ENCODE results near the gene TPRX1. TPM values are rescaled to one million over a fixed set of nuclear protein-coding genes. Genes with fewer than 3 reads are reported as not detected.

Gene TPRX1
- total RNA-seq, 1 donor from 2014 or later: not detected

DNA sequence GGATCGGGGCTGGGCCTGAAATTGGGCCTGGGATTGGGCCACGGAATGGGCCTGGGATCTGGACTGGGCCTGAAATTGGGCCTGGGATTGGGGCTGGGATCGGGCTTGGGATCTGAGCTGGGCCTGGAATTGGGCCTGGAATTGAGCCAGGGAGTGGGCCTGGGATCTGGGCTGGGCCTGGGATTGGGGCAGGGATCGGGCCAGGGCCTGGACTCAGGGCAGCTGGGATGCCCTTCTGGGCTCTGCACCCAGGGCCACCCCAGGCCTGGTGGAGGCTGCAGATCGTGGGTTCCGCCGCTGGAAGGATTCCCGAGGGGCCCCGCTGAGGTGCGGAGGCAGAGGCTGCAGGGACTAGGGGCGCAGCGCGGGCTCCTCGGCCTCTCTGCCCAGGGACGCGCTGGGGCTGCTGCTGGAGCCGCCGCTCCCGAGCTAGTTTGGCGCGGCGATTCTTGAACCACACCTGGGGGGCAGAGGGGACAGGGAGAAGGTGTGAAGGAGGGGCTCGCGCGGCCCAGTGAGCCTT, 1.8 kb downstream of the TPRX1 start:
- no peaks in the 10 kb centered on the region for H3K9me3 ChIP-seq
- TF ChIP-seq POLR2AphosphoS5 (IDR thresholded peaks at IDR 0.05; ENCODE audit: insufficient read depth in 1 of 2, low read depth in 1 of 2): no peak
- TF ChIP-seq, protein P1, sequence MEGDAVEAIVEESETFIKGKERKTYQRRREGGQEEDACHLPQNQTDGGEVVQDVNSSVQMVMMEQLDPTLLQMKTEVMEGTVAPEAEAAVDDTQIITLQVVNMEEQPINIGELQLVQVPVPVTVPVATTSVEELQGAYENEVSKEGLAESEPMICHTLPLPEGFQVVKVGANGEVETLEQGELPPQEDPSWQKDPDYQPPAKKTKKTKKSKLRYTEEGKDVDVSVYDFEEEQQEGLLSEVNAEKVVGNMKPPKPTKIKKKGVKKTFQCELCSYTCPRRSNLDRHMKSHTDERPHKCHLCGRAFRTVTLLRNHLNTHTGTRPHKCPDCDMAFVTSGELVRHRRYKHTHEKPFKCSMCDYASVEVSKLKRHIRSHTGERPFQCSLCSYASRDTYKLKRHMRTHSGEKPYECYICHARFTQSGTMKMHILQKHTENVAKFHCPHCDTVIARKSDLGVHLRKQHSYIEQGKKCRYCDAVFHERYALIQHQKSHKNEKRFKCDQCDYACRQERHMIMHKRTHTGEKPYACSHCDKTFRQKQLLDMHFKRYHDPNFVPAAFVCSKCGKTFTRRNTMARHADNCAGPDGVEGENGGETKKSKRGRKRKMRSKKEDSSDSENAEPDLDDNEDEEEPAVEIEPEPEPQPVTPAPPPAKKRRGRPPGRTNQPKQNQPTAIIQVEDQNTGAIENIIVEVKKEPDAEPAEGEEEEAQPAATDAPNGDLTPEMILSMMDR (IDR thresholded peaks at IDR 0.05): no peak
- TF ChIP-seq POLR2A (IDR thresholded peaks at IDR 0.05): no peak
- DNase-seq (ENCODE audit: extremely low spot score in 2 of 2): no peak
- H3K36me3 ChIP-seq: no peaks in the 10 kb centered on the region
- H3K27ac ChIP-seq: no peak overlapping the region
- no peaks in the 10 kb centered on the region for H3K27me3 ChIP-seq
- intact Hi-C loops (cut with DNase I): no loop called here
- no peaks in the 10 kb centered on the region for H3K4me1 ChIP-seq
- no peak overlapping the region for H3K4me3 ChIP-seq

DNA sequence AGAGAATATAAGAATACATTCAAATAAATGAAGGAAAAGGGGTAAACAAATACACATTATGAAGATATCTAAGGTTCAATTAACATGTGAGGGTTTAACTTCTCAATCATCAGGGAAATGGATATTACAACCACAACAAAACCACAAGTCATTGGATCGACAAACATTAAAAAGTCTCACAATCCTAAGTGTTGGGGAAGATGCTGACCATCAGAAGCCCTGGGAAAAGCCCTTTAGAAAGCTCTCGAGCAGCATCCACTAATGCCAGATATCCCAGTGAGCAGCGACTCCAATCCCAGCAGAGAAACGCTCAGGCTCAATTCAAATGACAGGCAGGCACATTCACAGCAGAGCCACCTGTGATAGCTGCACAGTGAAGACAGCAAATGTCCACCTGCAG, 3.1 kb downstream of the TPRX1 start:
- no peaks in the 10 kb centered on the region for H3K27me3 ChIP-seq
- TF ChIP-seq, protein P1 (IDR thresholded peaks at IDR 0.05): no peak
- no peak for TF ChIP-seq POLR2AphosphoS5 (IDR thresholded peaks at IDR 0.05; ENCODE audit: insufficient read depth in 1 of 2, low read depth in 1 of 2)
- TF ChIP-seq POLR2A (IDR thresholded peaks at IDR 0.05): no peak
- no peaks in the 10 kb centered on the region for H3K36me3 ChIP-seq
- no peaks in the 10 kb centered on the region for H3K4me1 ChIP-seq
- H3K27ac ChIP-seq: no peak overlapping the region
- intact Hi-C loops (cut with DNase I): no loop called here
- no peak overlapping the region for H3K4me3 ChIP-seq
- no peak for DNase-seq (ENCODE audit: extremely low spot score in 2 of 2)
- no peaks in the 10 kb centered on the region for H3K9me3 ChIP-seq

DNA sequence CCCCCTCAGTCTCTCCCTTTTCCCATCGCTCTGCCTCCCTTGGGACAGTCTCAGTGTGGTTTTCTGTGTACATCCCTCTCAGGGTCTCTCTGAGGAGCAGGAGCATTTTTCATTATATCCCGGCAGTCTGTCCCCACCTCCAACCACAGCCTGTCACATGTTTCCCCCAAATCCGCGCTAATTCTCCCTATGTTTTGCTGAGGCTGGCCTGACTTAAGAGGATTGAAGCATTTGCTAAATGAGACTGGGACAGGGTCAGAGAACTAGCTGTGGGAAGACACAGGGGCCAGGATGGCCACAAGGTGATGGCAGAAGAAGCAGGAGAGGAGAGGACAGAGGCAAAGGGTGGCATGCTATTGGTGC, 5.5 kb downstream of the TPRX1 start:
- Histone ChIP-seq H3K9me3 (no peaks in the 10 kb centered on the region), H3K27me3 (no peaks in the 10 kb centered on the region), H3K27ac (no peak overlapping the region), H3K4me3 (no peak overlapping the region), H3K36me3 (no peaks in the 10 kb centered on the region), H3K4me1 (no peaks in the 10 kb centered on the region)
- TF ChIP-seq POLR2A (IDR thresholded peaks at IDR 0.05) (no peak), POLR2AphosphoS5 (IDR thresholded peaks at IDR 0.05; ENCODE audit: insufficient read depth in 1 of 2, low read depth in 1 of 2) (no peak)
- TF ChIP-seq, protein P1 (IDR thresholded peaks at IDR 0.05): no peak
- no peak for DNase-seq (ENCODE audit: extremely low spot score in 2 of 2)
- intact Hi-C loops (cut with DNase I): no loop called here

DNA sequence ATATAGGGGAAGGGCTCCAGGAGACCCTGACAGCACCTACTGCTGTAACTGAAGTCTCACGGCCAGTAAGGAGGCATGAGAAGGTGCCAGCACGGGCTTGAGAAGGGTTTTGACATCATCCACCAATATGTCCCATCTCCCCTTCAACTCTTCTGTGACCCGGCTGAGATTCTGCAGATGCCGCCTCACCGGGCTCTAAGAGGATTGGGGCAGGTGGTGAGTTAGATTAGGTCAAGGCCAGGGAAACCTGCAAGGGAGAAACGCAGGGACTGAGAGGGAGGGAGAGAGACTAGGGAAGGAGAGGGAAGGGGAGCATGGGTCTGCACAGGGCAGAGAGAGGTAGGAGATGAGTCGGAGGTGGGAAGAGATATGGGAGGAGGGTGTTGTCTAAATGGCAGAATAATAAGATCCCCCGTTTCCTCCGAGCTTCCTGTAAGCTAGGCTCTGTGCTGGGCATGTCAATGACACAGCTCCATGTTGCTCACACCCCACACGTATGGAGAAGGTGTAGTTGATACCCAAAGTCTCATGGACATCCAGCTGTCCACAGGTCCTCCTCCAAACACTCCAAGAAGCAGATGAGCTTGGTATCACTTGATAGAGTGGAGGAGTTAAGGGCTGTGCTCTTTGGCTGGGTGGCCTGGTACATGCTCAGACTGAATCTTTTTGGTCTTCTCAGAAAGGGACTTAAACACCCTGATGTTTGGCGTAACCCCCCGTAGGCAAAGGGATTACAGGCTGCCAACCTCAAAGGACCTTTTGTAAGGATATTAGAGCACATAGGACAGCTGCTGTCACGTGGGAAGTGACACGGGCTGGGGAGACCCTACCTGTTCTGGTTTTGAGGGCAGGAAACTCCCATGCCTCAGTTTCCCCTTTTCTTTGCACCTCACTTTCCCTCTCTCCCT, 6.1 kb downstream of the TPRX1 start:
- TF ChIP-seq POLR2A (IDR thresholded peaks at IDR 0.05): no peak
- no peak for TF ChIP-seq POLR2AphosphoS5 (IDR thresholded peaks at IDR 0.05; ENCODE audit: insufficient read depth in 1 of 2, low read depth in 1 of 2)
- TF ChIP-seq, protein P1 (IDR thresholded peaks at IDR 0.05): no peak
- no peaks in the 10 kb centered on the region for H3K9me3 ChIP-seq
- H3K4me1 ChIP-seq: no peaks in the 10 kb centered on the region
- H3K27ac ChIP-seq: no peak overlapping the region
- intact Hi-C loops (cut with DNase I): no loop called here
- no peaks in the 10 kb centered on the region for H3K36me3 ChIP-seq
- H3K27me3 ChIP-seq: no peaks in the 10 kb centered on the region
- H3K4me3 ChIP-seq: no peak overlapping the region
- DNase-seq (ENCODE audit: extremely low spot score in 2 of 2): no peak

DNA sequence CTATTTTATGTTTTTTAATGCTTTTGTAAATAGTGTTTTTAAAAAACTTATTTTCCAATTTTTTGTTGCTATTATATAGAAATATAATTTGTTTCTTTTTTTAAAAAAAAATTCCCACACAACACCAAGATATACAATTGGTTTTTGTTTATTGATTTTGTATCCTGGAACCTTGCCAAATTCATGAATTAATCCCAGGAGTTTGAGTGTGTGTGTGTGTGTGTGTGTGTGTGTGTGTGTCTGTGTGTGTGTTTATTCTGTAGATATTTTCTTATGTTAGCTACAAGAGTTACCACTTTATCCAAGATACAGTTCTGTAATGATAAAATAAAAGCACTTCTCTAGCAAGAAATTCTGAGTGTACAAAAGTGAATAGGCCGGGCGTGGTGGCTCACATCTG, 7.6 kb downstream of the TPRX1 start:
- TF ChIP-seq, protein P1 (IDR thresholded peaks at IDR 0.05): no peak
- TF ChIP-seq POLR2A (IDR thresholded peaks at IDR 0.05): no peak
- no peak for TF ChIP-seq POLR2AphosphoS5 (IDR thresholded peaks at IDR 0.05; ENCODE audit: insufficient read depth in 1 of 2, low read depth in 1 of 2)
- Histone ChIP-seq H3K36me3 (no peaks in the 10 kb centered on the region), H3K27me3 (no peaks in the 10 kb centered on the region), H3K4me1 (no peaks in the 10 kb centered on the region), H3K27ac (no peak overlapping the region), H3K9me3 (no peaks in the 10 kb centered on the region), H3K4me3 (no peak overlapping the region)
- no peak for DNase-seq (ENCODE audit: extremely low spot score in 2 of 2)
- intact Hi-C loops (cut with DNase I): no loop called here

Measured in vagina (tissue), 2 donors.